Cardiac muscle cell (in vitro differentiated cells and primary cell): ENCODE data around the gene C1QBP. TPM values are rescaled to one million over a fixed set of nuclear protein-coding genes. Genes with fewer than 3 reads are reported as not detected.

Experiments
- DNase-seq, 2 donors: peaks; one replicate each; pipeline versions ENCODE4 v3.0.0 to v3.0.0-alpha.2; 2010 to 2017; ENCODE audit warnings: low read depth in 1 of 2, low spot score in 1 of 2
- H3K27ac ChIP-seq: fragments of 200-600 bp; sonication (generic); 2 replicates; pipeline ENCODE4 v1.5.1; 2016
- H3K27me3 ChIP-seq: fragments of 200-600 bp; sonication (generic); 2 replicates; pipeline ENCODE4 v1.6.0; 2016; ENCODE audit warnings: control low read depth
- H3K36me3 ChIP-seq: fragments of 200-600 bp; sonication (generic); 2 replicates; pipeline ENCODE4 v1.5.1; 2016; ENCODE audit warnings: control low read depth
- H3K4me1 ChIP-seq: fragments of 200-600 bp; sonication (generic); 2 replicates; pipeline ENCODE4 v1.8.1; 2017; ENCODE audit warnings: low read depth, mild to moderate bottlenecking, mixed run types
- H3K4me3 ChIP-seq: fragments of 200-600 bp; sonication (generic); 2 replicates; pipeline ENCODE4 v1.5.1; 2016; ENCODE audit warnings: mild to moderate bottlenecking
- H3K9me3 ChIP-seq: fragments of 200-600 bp; sonication (generic); 2 replicates; pipeline ENCODE4 v1.5.1; 2017; ENCODE audit warnings: low read depth, mild to moderate bottlenecking, control low read depth
- polyA plus RNA-seq: library from polyadenylated mRNA; unstranded; fragments of >200 nt; fragmentation: Nextera tagmentation; extraction: Ambion mirVana; gene quantifications from 2 replicates; pipeline ENCODE4 v1.2.1, GENCODE V29; 2016
- total RNA-seq: library from RNA; depleted of rRNA; stranded (reverse); fragments of >200 nt; gene quantifications from 2 replicates; pipeline ENCODE4 v1.2.3, GENCODE V29; 2016
- TF ChIP-seq, protein P1 (sequence below): IDR thresholded peaks from 2 replicates; pipeline ENCODE4 v1.5.1; 2012; ENCODE audit warnings: low read depth, mild to moderate bottlenecking, low read length

The C1QBP gene
- total and polyA plus RNA-seq, 2 experiments from 2014 or later = 156 to 299 TPM

GRCh38 chr17:5424909-5425308 is 14.0 kb downstream of the C1QBP start:
- Histone ChIP-seq H3K36me3 (peaks cover 74% of the 10 kb centered on the region), H3K27me3 (no peaks in the 10 kb centered on the region), H3K9me3 (no peaks in the 10 kb centered on the region), H3K27ac (no peak overlapping the region), H3K4me3 (no peak overlapping the region), H3K4me1 (peaks cover 10% of the 10 kb centered on the region)
- TF ChIP-seq, protein P1, sequence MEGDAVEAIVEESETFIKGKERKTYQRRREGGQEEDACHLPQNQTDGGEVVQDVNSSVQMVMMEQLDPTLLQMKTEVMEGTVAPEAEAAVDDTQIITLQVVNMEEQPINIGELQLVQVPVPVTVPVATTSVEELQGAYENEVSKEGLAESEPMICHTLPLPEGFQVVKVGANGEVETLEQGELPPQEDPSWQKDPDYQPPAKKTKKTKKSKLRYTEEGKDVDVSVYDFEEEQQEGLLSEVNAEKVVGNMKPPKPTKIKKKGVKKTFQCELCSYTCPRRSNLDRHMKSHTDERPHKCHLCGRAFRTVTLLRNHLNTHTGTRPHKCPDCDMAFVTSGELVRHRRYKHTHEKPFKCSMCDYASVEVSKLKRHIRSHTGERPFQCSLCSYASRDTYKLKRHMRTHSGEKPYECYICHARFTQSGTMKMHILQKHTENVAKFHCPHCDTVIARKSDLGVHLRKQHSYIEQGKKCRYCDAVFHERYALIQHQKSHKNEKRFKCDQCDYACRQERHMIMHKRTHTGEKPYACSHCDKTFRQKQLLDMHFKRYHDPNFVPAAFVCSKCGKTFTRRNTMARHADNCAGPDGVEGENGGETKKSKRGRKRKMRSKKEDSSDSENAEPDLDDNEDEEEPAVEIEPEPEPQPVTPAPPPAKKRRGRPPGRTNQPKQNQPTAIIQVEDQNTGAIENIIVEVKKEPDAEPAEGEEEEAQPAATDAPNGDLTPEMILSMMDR = no peak
- no peak for DNase-seq

GRCh38 chr17:5422505-5422904 is 16.4 kb downstream of the C1QBP start:
- H3K9me3 ChIP-seq = no peaks in the 10 kb centered on the region
- no peak overlapping the region for H3K27ac ChIP-seq
- H3K4me1 ChIP-seq = peaks cover 16% of the 10 kb centered on the region
- no peaks in the 10 kb centered on the region for H3K27me3 ChIP-seq
- H3K36me3 ChIP-seq = peaks cover 54% of the 10 kb centered on the region
- DNase-seq = peak in 1 of 2 donors; percentile 21
- H3K4me3 ChIP-seq = no peak overlapping the region
- TF ChIP-seq, protein P1 = no peak

GRCh38 chr17:5419959-5420653 is 18.8 kb downstream of the C1QBP start, which contains the start of gene RPAIN:
Gene RPAIN, plus strand, starts transcription at chr17:5420182. Its CDS starts 29 bp downstream, at chr17:5420211.
- peak; percentile 87 to 90 for DNase-seq
- no peaks in the 10 kb centered on the region for H3K9me3 ChIP-seq
- peak within 1 kb of the TSS; percentile 92 for H3K27ac ChIP-seq
- TF ChIP-seq, protein P1 = no peak
- peak within 1 kb of the TSS; percentile 66 for H3K4me3 ChIP-seq
- H3K36me3 ChIP-seq = peaks cover 50% of the 10 kb centered on the region
- no peaks in the 10 kb centered on the region for H3K27me3 ChIP-seq
- H3K4me1 ChIP-seq = peaks cover 16% of the 10 kb centered on the region

DNA sequence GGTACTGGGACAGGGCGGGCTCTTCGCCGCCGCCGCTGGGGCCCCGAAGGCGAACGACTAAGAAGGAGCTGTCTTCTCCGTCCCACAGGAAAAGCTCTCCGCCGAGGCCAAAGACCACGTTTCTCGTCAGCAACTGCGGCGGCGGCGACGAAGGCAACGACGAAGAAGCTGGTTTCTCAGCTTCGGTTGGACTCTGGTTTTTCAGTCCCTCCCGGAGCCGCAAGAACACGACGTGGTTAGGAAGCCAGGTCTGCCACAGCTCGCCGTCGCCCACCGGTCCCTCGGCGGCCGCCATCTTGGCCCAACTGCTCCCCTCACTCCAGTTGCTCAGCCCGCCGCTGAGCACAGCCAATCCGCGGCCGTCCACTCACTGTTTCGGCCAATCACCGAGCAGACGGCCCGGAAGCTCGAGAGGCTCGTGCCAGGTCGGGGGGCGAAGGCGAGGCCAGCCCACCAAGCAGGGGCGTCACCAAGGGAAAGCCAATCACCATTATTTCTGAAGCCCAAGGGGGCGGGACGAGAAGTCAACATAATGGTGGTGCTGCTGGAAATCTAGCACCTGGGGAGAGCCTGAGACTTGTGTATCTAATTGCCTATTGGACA is 19.5 kb downstream of the C1QBP start, which contains the start of gene NUP88:
NUP88 (minus strand) TSS at position 307 of the 603 bp plus-strand sequence; CDS start at position 295, 12 bp downstream.
- H3K27ac ChIP-seq = peak within 1 kb of the TSS; percentile 92
- peaks cover 16% of the 10 kb centered on the region for H3K4me1 ChIP-seq
- DNase-seq = peak; percentile 98
- peaks cover 48% of the 10 kb centered on the region for H3K36me3 ChIP-seq
- no peaks in the 10 kb centered on the region for H3K9me3 ChIP-seq
- H3K27me3 ChIP-seq = no peaks in the 10 kb centered on the region
- H3K4me3 ChIP-seq = peak within 1 kb of the TSS; percentile 66
- TF ChIP-seq, protein P1 = no peak

DNA sequence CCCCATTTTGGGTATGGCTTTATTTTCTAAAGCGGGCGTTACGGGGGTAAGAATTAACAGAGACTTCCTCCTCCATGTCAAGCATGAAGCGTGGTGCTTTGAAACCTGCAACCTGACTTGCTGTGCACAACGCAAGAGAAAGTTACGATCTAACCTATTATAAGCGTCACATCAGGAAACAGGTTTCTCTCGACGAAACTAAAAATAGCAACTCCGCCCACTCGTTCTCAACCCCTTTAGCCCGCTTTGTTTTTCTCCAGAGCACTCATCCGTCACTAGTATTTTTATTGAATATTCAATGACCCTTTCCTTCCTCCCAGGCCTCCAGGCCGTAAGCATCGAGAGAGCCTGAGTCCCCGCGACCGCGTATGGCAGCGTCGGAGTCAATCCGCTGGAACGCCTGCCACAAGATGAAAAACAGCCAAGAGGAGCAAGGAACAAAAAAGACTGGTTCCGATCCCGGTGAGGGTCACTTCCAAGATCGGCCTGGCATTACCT is 20.0 kb downstream of the C1QBP start:
- TF ChIP-seq, protein P1 = no peak
- peak; percentile 27 to 48 for DNase-seq
- H3K4me3 ChIP-seq = peak overlapping the region; percentile 66
- H3K36me3 ChIP-seq = peaks cover 48% of the 10 kb centered on the region
- H3K27ac ChIP-seq = peak overlapping the region; percentile 92
- H3K4me1 ChIP-seq = peaks cover 16% of the 10 kb centered on the region
- no peaks in the 10 kb centered on the region for H3K9me3 ChIP-seq
- no peaks in the 10 kb centered on the region for H3K27me3 ChIP-seq
